Choroid plexus epithelial cell (primary cell): ENCODE measurements around the gene PTPN2.

Source experiments
- DNase-seq: peaks from one replicate; pipeline ENCODE4 v3.0.0-alpha.2; 2010; ENCODE audit warnings: low read depth
- H3K4me3 ChIP-seq: 2 replicates; pipeline ENCODE4 v1.5.1; 2011; ENCODE audit warnings: low read depth, mild to moderate bottlenecking, control low read depth, low read length, moderate library complexity
- TF ChIP-seq, protein P1 (sequence below): conservative IDR thresholded peaks from 2 replicates; pipeline ENCODE4 v1.5.1; 2011; ENCODE audit warnings: low read depth, mild to moderate bottlenecking, control low read depth, inconsistent platforms, low read length, moderate library complexity

The PTPN2 gene

DNA sequence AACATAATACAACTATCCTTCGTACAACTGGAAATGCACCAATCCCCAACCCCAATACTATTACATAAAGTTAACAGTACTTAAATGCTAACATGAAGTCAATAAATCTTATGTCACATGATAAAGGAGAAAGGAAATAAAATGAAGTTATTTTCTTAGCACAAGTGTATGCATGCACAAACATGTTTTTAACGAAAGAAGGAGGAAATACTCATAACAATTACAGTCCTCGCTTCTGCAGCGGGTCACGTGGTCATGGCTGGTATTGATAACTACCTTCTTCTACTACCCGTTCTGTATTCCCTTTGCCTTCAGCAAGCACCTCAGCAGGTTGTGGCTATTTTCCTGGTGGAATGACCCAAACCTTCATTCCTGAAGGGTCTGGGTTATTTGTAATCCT lies 129.5 kb downstream of the PTPN2 start:
- no peak for DNase-seq
- TF ChIP-seq, protein P1, sequence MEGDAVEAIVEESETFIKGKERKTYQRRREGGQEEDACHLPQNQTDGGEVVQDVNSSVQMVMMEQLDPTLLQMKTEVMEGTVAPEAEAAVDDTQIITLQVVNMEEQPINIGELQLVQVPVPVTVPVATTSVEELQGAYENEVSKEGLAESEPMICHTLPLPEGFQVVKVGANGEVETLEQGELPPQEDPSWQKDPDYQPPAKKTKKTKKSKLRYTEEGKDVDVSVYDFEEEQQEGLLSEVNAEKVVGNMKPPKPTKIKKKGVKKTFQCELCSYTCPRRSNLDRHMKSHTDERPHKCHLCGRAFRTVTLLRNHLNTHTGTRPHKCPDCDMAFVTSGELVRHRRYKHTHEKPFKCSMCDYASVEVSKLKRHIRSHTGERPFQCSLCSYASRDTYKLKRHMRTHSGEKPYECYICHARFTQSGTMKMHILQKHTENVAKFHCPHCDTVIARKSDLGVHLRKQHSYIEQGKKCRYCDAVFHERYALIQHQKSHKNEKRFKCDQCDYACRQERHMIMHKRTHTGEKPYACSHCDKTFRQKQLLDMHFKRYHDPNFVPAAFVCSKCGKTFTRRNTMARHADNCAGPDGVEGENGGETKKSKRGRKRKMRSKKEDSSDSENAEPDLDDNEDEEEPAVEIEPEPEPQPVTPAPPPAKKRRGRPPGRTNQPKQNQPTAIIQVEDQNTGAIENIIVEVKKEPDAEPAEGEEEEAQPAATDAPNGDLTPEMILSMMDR: no peak
- H3K4me3 ChIP-seq: no peak overlapping the region

DNA sequence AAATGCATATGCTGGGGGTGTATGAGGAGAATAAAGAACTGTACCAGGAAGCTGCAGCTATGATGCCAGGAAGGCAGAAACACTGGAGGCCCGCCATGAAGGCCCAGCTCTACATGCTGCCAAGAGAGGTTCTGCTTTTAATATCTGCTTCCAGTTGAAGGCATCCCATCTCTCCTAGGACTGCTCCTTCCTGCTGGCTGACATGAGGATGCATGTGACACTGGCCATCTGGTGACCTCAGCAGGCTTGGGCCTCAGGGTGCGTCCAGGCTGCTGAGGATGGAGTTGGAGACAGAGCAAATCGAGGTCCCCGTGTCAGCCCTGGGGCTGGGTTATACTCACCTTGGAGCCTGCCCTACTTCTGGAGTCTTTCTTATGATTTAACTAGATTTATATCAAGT lies 132.1 kb downstream of the PTPN2 start:
- H3K4me3 ChIP-seq: no peak overlapping the region
- TF ChIP-seq, protein P1: no peak
- DNase-seq: no peak

DNA sequence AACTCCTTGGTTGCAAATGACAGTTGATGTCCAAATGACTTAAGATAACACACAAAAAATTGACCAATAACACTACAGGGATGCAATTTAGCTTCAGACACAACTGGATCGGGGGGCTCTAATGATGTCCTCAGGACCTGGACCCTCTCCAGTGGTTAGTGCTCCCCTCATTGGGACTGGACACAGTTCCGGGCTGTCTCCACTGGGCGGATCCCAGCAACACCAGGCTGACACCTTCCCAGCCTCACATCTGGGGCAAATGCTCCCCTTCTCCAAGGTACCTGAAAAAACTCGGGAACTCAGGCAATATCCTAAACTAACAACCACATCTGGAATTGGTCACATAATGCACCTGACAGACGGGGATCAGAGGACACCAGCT lies 132.5 kb downstream of the PTPN2 start:
- no peak overlapping the region for H3K4me3 ChIP-seq
- DNase-seq: no peak
- TF ChIP-seq, protein P1: no peak

DNA sequence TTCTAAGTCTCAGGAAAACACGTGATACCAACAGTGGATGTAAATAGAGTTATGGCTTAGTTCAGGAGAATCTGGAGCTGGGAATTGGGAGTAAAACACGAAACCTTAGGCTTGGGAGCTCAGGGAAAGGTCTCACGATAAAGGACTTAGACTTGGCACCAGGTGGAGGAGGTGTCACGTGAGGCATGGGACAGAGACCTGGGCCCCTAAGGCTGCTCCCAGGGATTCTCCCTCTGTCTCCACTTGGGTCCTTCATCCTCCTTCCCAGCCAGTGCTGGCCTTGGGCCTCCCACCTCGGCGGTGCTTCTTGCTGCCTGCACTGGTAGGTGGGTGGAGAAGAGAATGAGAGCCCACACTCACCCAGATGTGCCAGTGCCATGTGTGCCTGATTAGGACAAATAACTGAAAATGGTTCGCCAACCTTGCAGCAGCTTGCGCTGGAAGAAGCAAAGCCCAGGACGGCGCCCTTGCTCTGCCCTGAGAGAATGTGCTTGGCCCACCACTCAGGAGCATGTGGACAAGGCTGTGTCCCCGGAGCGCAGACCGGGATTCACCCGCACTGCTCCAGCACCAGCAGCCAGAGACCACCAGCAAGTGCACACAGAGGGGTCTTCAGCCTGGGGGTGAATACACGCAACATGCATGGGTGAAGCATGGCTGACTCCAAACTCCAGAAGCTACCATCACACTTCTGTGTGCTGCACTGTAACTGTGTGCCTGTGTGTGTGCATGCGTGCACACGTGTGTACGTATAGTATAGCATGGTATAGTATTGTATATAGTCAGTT lies 133.1 kb downstream of the PTPN2 start:
- no peak overlapping the region for H3K4me3 ChIP-seq
- TF ChIP-seq, protein P1: no peak
- no peak for DNase-seq

DNA sequence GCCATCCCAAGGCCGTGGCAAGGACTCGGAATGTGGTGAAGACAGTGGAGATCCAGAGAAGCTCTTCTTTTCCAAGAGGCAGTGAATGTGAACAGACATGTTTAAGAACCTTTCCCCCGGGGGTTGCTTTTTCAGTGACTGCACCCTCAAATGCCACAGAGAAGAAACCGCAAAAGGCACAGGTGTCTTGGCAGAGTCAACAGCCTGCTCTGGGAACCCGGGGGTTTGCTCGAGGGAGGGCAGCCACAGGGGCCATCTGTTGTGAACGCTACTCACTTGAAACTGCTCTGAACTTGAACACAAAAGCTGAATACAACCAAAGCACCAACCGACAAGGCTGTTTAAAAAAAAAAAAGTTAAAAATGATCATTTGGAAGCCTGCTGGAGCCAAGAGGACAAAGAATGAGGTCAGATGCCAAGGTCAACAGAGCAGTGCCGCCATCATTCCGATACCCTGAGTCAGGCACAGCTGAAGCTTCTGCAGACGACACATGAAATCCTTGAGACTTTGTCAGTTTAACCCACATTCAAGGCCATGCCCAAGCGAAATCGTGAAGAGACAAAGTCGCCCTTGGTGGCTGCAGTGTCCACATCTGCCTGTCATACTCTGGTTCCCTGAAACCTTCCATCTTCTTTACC lies 133.8 kb downstream of the PTPN2 start:
- H3K4me3 ChIP-seq: no peak overlapping the region
- TF ChIP-seq, protein P1: no peak
- no peak for DNase-seq

DNA sequence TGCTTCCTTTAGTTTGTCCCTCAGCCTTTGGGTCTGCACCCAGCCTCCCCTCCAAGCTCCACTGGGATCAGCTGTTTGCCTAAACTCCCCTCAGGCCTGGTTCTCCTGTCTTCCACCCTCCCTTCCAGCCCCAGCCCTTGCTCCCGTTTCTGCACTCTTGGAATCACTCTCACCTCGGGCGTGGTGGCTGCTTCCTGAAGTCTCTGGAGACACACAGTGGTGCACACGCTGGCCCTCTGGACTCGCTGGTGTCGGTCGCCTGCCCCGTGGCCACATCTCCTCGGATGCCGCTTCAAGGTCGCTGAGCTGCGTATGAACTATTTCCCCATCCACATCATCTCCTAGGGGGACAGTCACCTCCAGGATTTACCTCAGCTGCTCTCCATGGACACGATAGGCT lies 134.9 kb downstream of the PTPN2 start:
- TF ChIP-seq, protein P1: no peak
- DNase-seq: no peak
- H3K4me3 ChIP-seq: no peak overlapping the region

DNA sequence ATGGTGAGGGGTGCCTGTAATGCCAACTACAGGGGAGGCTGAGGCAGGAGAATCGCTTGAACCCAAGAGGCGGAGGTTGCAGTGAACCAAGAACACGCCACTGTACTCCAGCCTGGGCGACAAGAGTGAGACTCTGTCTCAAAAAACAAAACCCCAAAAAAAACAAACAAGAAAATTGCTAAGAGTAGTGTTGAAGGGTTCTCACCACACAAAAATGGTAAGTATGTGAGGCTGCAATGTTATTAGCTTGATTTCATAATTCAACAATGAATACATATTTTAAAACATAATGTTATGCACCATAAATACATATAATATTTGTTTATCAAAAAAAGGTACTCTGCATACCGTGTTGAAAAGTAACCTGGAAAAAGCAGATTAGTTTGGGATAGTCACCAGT lies 135.4 kb downstream of the PTPN2 start:
- peak; percentile 60 for DNase-seq
- TF ChIP-seq, protein P1: no peak
- H3K4me3 ChIP-seq: no peak overlapping the region
